Measurements from ENCODE around the gene FHL2.

Gene FHL2

DNA sequence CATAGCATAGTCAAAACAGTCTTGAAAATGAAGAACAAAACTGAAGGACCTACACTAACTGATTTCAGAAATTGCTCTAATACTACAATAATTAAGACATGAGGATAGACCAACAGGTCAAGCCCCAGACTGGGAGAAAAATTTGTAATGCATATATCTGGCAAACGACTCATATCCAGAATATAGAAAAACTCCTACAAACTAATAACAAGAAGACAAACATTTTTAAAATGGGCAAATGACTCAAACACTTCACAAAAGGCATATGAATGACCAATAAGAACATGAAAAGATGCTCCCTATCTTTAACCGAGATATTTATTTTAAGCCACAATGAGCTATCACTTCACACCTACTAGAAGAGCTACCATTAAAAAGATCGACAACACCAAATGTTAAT, 83.5 kb downstream of the FHL2 start:
- no peaks in the 10 kb centered on the region for H3K27me3 ChIP-seq (ENCODE audit: control insufficient read depth in 1 of 2, insufficient read depth in 2 of 2, low read length in 2 of 2)
- H3K36me3 ChIP-seq (ENCODE audit: control insufficient read depth in 2 of 2, insufficient read depth in 2 of 2, low read length in 2 of 2) = no peaks in the 10 kb centered on the region
- H3K27ac ChIP-seq (ENCODE audit: low read length) = no peak overlapping the region

DNA sequence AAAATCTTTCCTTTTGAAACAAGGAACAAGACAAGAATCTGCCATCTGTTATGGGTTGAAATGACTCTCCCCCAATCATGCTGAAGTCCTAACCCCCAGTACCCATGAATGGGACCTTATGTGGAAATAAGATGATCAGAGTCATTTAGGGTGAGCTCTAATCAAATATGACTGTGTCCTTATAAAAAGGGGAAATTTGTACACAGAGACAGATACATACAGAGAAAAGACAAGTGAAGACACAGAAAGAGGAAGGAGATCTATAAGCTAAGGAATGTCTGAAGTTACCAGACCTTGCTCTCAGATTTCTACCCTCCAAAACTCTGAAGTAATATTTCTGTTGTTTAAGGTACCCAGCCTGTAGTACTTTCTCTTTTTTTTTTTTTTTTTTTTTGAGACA, 85.0 kb downstream of the FHL2 start:
- no peak overlapping the region for H3K4me3 ChIP-seq (ENCODE audit: low read length in 2 of 2)
- no peak overlapping the region for H3K9ac ChIP-seq (ENCODE audit: low read length in 2 of 2)
- H3K4me1 ChIP-seq (ENCODE audit: control insufficient read depth, insufficient read depth, low read length) = no peaks in the 10 kb centered on the region
- no peaks in the 10 kb centered on the region for H3K27me3 ChIP-seq (ENCODE audit: control insufficient read depth in 1 of 2, insufficient read depth in 2 of 2, low read length in 2 of 2)
- no peaks in the 10 kb centered on the region for H3K36me3 ChIP-seq (ENCODE audit: control insufficient read depth in 2 of 2, insufficient read depth in 2 of 2, low read length in 2 of 2)
- no peak overlapping the region for H3K27ac ChIP-seq (ENCODE audit: low read length)
- no peaks in the 10 kb centered on the region for H3K9me3 ChIP-seq (ENCODE audit: control insufficient read depth in 2 of 2, low read length in 2 of 2)

More for the DNA sequence above, 83.5 kb downstream of the FHL2 start:
- Histone ChIP-seq H3K4me3 (ENCODE audit: low read length in 2 of 2) (no peak overlapping the region), H3K9me3 (ENCODE audit: control insufficient read depth in 2 of 2, low read length in 2 of 2) (no peaks in the 10 kb centered on the region), H3K4me1 (ENCODE audit: control insufficient read depth, insufficient read depth, low read length) (no peaks in the 10 kb centered on the region), H3K9ac (ENCODE audit: low read length in 2 of 2) (no peak overlapping the region)
